G401.6 (cell line): ENCODE data around the gene COL6A5.
"Not testable (repeated sequence)": the region's sequence is repeated elsewhere in the genome, so short reads cannot be mapped to it uniquely, and the experiment has no call there.

Experiments used
- FAIRE-seq: peaks from 2 replicates; lab custom pipeline; 2012; peaks lifted over from hg19 to GRCh38; lab: Jason Lieb, UNC

Gene COL6A5

GRCh38 chr3:130448155-130448554 is 102.7 kb downstream of the COL6A5 start:
- not testable (repeated sequence) for FAIRE-seq

- FAIRE-seq, result no peak
Observed at GRCh38 chr3:130456540-130456939, 111.1 kb downstream of the COL6A5 start.

GRCh38 chr3:130457671-130458070 is 112.2 kb downstream of the COL6A5 start:
- FAIRE-seq, result no peak

- FAIRE-seq, result no peak
Observed at GRCh38 chr3:130459944-130460343, 114.5 kb downstream of the COL6A5 start.

- FAIRE-seq, result no peak
Observed at GRCh38 chr3:130462089-130462488, 116.6 kb downstream of the COL6A5 start.

- FAIRE-seq, result no peak
Observed at GRCh38 chr3:130463221-130463620, 117.7 kb downstream of the COL6A5 start.

GRCh38 chr3:130465521-130465920 is 120.0 kb downstream of the COL6A5 start:
- FAIRE-seq, result no peak

GRCh38 chr3:130468311-130468710 is 122.8 kb downstream of the COL6A5 start:
- no peak for FAIRE-seq

- FAIRE-seq, result no peak
Observed at GRCh38 chr3:130470126-130470525, 124.7 kb downstream of the COL6A5 start.

- no peak for FAIRE-seq
Observed at GRCh38 chr3:130473416-130473815, 127.9 kb downstream of the COL6A5 start.

GRCh38 chr3:130480736-130481135 is 135.3 kb downstream of the COL6A5 start:
- no peak for FAIRE-seq

GRCh38 chr3:130488288-130488687 is 142.8 kb downstream of the COL6A5 start:
- FAIRE-seq, result no peak

GRCh38 chr3:130488769-130489450 is 143.4 kb downstream of the COL6A5 start:
- FAIRE-seq, result no peak

- no peak for FAIRE-seq
Observed at GRCh38 chr3:130490241-130490640, 144.8 kb downstream of the COL6A5 start.

- FAIRE-seq, result no peak
Observed at GRCh38 chr3:130491431-130491830, 146.0 kb downstream of the COL6A5 start.

- no peak for FAIRE-seq
Observed at GRCh38 chr3:130504701-130505100, 159.2 kb downstream of the COL6A5 start.

- no peak for FAIRE-seq
Observed at GRCh38 chr3:130506031-130506430, 160.6 kb downstream of the COL6A5 start.

GRCh38 chr3:130507746-130508145 is 162.3 kb downstream of the COL6A5 start:
- no peak for FAIRE-seq

- no peak for FAIRE-seq
Observed at GRCh38 chr3:130509008-130509407, 163.5 kb downstream of the COL6A5 start.

GRCh38 chr3:130514681-130515080 is 169.2 kb downstream of the COL6A5 start:
- no peak for FAIRE-seq

GRCh38 chr3:130515755-130516154 is 170.3 kb downstream of the COL6A5 start:
- FAIRE-seq, result no peak

- FAIRE-seq, result no peak
Observed at GRCh38 chr3:130516645-130517512, 171.4 kb downstream of the COL6A5 start, which contains the start of gene COL6A6. TSS of gene COL6A6 (plus strand) at chr3:130517177. CDS start at chr3:130560365, 43,188 bp downstream.

GRCh38 chr3:130517602-130518001 is 172.1 kb downstream of the COL6A5 start:
- FAIRE-seq, result no peak
